GM18873 (cell line): ENCODE results near the gene OR2AT4.
A peak's percentile ranks its signal among the peaks of the same experiment; 100 is the strongest.
"Not testable (repeated sequence)": the region's sequence is repeated elsewhere in the genome, so short reads cannot be mapped to it uniquely, and the experiment has no call there.

ENCODE experiments used
- ATAC-seq: cut with Tn5 transposase; IDR thresholded peaks from one replicate; pipeline ENCODE4 v1.9.1; 2021; ENCODE audit warnings: mild to moderate bottlenecking, moderate library complexity, moderate number of reproducible peaks; ENCODE audit not compliant: unreplicated experiment, low FRiP score

Gene OR2AT4

DNA sequence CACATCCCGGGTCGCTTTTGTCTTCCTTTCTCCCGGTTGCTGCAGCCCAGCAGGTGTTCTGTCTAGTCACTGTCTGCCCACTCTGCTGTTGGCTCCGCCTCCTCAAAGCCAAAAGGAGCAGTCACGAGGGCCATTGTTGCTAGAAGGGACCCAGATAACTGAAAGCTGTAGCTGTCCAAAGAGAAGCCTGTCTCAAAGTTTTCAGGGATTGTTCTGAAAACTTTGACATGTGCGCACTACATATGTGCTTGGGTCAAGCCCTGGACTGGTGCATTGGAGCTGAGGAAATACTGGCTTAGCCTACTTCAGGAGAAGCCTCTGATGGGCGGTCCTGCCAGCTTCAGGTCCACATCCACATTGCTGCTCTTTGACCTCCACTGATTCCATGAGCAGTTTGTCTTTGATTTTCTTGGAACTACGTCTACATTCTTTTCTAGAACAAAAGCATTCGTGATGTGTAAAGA is 8.8 kb upstream of the OR2AT4 start:
- ATAC-seq, result no peak

DNA sequence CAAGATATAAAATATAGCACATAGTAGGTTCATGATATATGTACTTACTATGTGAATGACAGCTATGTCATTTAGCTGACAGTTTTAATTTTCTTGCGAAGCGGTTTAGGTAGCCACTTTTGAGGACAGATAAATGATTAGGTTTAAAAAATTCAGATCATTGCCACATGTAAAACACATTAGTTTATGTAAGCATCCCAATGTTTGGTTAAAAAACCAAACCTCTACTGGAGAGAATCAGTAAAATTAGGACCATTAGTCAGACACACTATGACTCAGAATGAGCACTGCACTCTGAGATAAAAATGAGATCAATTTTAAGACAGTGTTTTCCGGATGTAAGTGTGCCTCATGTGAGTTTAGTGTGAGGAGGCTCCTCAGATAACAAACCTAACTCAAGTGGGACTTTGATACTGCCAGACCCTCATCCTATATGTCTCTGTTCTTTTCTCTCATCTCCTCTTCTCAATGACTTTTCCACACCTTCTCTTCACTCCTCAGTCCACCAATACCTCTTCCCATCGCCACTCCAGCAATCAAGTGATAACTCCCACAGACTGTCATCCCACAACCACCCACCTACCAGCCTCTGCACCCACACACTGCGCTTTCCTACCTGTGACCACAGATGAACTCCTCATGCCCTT is 6.8 kb upstream of the OR2AT4 start:
- no peak for ATAC-seq

DNA sequence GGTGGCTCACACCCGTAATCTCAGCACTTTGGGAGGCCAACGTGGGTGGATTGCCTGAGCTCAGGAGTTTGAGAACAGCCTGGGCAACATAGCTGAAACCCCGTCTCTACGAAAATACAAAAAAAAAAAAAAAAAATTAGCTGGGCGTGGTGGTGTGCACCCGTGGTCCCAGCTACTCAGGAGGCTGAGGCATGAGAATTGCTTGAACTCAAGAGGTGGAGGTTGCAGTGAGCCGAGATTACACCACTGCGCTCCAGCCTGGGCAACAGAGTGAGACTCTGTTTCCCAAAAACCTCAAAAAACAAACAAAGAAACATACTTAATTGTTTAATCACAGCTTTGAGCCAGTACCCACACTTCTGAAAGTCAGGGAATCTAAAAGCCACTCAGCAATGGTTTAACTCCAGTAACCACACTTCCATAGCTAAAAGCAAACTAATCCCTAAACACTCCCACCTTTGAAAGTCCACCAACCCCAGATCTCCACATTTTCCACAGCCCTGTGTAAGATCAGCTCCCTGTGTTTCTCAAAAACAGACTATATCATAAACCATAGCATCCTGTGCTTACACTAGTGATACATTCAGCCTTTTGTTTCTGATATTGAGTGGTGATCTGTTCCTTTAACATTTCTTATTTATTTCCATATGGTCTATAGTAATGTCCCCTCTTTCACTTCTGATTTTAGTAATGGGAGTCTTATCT is 4.9 kb upstream of the OR2AT4 start:
- ATAC-seq, result no peak

DNA sequence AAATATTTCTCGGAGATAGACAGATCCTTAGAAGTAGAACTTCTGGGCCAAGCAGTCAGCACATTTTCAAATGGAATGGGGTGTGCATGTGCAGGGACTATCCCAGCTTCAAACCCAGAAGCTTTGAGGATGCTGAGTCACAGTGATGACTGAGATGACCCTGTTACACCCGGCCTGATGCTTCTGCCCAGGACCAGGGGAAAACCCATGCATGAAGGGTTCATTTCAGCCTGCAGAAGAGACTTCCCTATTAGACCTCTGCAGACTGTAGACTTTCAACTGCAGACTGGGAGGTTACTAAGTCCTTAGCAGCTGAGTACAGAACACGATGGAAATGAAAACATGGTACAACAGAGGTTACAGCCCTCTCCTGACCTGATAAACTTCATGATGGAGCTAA is 3.6 kb upstream of the OR2AT4 start:
- ATAC-seq, result peak; percentile 92

DNA sequence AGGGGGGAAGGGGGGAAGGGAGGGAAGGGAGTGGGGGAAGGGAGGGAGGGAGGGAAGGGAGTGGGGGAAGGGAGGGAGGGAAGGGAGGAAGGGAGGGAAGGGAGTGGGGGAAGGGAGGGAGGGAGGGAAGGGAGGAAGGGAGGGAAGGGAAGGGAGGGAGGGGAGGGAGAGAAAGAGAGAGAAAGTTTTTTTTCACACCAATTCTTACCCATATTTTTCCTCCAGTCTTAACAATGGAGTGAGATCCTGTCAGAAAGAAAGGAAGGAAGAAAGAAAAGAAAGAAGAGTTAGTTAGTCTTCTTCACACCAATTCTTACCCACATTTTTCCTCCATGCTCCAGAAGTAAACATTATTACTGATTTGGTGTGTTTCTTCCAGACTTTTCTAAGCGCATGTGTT is 3.0 kb upstream of the OR2AT4 start:
- ATAC-seq, result no peak

DNA sequence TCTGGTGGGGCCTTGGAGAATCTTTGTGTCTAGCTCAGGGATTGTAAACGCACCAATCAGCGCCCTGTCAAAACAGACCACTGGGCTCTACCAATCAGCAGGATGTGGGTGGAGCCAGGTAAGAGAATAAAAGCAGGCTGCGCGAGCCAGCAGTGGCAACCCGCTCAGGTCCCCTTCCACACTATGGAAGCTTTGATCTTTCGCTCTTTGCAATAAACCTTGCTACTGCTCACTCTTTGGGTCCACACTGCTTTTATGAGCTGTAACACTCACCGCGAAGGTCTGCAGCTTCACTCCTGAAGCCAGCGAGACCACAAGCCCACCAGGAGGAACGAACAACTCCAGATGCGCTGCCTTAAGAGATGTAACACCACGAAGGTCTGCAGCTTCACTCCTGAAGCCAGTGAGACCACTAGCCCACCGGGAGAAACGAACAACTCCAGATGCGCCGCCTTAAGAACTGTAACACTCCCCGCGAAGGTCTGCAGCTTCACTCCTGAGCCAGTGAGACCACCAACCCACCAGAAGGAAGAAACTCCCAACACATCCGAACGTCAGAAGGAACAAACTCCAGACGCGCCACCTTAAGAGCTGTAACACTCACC is 2.3 kb upstream of the OR2AT4 start:
- not testable (repeated sequence) for ATAC-seq

DNA sequence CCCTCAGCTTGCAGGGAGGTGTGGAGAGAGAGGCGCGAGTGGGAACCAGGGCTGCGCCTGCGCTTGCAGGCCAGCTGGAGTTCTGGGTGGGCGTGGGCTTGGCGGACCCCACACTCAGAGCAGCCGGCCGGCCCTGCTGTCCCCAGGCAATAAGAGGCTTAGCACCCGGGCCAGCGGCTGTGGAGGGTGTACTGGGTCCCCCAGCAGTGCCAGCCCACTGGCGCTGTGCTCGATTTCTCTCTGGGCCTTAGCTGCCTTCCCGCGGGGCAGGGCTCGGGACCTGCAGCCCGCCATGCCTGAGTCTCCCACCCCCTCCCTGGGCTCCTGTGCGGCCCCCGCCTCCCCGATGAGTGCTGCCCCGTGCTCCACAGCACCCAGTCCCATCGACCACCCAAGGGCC is 1.5 kb upstream of the OR2AT4 start:
- not testable (repeated sequence) for ATAC-seq

DNA sequence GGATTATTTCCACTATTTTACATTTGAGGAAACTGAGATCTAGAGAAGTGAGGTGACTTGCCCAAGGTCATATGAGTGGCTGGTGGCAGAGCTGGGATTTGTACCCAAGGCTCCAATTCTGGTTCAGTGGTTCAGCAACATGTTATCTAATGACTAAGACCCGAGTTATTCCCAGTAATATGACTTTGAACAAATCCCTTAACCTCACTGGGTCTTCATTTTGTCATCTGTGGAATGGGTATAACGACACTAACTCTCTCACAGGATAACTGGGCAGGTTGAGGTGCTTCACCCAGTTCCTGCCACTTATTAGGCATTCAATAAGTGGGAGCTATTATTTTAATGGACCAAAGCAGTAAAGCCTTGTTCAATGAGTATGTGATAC is 489 bp upstream of the OR2AT4 start:
- no peak for ATAC-seq

DNA sequence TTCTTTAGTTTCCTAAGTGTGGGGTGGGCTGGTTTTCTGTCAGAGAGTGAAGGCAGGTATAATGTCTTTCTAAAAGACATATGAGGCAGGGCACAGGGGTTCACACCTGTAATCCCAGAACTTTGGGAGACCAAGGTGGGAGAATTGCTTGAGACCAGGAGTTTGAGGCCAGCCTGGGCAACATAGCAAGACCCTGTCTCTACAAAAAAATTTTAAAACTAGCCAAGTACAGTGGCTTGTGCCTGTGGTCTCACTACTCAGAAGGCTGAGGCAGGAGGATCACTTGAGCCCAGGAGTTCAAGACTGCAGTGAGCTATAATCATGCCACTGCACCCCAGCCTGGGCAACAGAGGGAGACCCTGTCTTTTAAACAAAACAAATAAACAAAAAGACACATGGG is 2.3 kb downstream of the OR2AT4 start:
- ATAC-seq, result not testable (repeated sequence)

DNA sequence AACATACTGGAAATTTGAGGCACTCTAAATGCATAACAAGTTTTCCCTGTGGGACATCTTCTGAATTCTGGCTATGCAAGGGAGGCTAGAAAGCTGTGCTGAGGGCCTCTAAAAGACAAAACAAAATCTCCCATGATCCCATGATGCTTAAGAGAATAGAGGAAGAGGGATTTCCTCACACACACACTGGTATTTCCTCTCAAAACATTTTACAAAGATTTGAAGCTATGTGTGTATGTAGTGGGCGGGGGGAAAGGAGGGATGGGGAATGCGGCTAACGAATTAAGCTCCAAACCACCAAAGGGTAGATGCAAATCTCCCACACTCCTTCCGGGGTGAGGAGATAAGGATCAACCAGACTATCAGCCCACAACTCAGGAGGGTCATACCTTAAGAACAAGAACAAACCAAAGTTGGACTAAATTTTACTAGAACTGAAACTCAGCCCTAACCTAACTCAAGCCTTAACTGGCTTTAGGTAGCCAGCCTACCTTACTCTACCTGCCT is 6.0 kb downstream of the OR2AT4 start:
- no peak for ATAC-seq

DNA sequence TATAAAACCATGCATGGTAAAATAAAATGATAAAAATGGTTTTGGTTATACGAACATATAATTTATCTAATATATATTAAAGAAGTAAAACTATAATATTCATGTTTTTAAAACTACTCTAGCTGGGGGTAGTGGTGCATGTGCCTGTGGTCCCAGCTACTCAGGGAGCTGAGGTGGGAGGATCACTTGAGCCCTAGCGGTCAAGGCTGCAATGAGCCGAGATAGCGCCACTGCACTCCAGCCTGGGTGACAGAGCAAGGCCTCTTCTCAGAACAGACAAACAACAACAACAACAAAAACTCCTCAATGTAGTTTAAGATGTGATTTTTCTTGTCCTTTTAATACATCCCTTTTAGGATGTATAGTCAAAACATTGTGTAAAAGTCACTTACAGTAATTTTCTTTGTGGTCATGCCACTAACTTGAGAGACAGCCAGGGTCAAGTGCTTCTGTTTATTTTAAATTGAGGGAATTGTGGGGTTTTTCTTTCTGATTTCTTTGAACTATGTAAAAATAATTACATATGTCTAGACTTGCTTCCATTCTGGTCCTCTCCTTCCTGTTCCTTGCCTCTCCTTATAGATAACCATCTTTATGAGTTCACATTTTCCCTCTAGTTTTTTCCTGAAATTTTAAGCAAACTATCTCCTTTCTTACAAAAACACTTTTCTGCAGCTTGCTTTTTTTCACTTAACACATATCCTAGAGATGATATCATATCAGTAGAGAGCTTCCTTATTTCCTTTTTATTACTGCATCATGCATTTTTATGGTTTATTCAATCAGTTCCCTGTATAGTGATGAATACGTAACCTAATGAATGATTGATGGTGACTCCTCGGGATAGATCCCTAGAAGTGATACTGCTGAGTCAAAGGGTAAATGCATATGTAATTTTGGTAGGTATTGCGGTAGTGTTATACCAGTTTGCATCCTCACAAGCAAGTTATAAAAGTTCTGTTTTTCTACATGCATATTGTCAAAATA is 9.1 kb downstream of the OR2AT4 start:
- ATAC-seq, result no peak

DNA sequence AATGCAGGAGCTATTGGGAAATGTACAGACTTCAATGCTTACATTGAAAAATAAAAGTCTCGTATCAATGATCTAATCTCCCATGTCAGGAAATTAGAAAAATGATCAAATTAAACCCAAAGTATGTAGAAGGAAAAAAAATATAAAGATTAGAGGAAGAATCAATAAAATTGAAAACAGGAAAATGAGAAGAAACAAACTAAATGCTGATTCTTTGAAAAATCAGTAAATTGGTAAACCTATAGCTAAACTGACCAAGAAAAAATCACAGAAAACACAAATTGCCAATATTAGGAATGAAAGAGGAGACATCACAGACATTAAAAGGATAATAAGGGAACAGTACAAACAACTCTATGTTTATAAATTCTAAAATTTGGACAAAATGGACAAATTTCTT is 11.8 kb downstream of the OR2AT4 start:
- ATAC-seq, result no peak

DNA sequence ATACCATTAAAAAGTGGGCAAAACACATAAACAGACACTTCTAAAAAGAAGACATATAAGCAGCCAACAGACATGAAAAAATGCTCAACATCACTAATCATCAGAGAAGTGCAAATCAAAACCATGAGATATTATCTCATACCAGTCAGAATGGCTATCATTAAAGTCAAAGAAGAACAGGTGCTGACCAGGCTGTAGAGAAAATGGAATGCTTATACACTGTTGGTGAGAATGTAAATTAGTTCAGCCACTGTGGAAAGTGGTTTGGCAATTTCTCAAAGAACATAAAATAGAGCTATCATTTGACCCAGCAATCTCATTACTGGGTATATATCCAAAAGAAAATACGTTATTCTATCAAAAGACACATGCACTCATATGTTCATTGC is 13.5 kb downstream of the OR2AT4 start:
- no peak for ATAC-seq

DNA sequence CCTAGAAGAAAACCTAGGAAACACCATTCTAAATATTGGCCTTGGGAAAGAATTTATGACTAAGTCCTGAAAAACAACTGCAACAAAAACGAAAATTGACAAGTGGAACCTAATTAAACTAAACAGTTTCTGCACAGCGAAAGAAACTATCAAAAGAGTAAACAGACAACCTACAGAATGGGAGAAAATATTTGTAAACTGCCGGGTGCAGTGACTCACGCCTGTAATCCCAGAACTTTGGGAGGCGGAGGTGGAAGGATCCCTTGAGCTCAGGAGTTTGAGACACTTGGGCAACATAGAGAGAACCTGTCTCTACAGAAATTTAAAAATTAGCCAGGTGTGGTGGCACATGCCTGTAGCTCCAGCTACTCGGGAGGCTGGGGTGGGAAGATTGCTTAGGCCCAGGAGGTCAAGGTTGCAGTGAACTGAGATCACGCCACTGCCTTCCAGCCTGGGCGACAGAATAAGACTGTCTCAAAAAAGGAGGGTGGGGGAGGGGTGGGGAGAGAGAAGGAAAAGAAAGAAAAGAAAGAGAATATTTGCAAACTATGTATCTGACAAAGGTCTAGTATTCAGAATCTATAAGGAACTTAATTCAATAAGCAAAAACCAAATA is 14.0 kb downstream of the OR2AT4 start:
- no peak for ATAC-seq

DNA sequence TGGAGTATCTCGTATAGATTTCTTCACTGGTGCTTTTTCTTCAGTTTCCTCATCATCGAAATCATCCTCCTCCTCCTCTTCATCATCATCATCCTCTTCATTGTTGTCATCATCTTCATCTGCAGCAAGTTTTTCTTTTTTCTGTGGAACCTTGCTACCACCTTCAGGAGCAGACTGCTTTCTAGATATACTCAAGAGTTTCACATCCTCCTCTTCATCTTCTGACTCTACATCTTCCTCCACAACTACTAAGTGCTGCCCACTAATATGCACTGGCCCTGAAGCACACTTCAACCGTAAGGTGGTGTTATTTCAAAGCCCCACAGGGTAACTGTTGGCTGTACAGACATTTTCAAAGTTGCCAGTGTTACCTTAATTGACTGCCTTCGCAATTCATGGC is 17.1 kb downstream of the OR2AT4 start:
- ATAC-seq, result no peak

DNA sequence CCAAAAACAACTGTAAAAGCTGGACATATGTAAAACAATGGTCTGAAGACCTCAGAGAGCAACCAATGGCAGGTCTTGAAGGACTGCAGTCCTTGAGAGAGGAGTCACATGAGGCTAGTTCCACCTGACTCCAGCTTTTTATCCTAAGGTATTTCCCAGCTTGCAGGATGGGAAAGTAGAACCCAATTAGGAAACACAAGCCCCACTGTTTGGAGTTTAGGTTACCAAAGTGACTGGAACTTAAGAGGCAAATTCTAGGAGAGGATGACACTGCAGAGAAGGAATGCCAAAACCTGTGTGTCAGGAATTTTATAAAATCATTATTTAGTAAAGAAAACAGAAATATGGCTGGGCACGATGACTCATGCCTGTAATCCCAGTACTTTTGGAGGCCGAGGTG is 18.4 kb downstream of the OR2AT4 start:
- no peak for ATAC-seq

DNA sequence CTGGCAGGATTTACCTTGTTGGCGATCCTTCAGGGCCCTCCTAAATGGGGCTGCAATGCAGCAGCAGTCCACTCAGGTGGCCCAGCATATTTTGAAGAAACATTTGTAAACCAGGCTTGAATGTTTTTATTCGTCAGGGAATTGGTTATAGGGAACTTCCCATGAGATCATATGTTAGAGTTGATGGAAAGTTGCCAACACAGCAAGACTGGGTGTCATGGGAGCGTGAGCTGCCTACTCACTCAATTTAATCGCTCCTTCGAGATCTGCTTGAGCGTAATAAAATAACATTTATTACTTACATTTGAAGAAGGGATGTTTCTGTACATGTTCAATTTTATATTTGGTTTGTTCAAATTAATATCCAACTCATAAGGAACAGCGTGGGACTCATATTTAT is 19.4 kb downstream of the OR2AT4 start:
- ATAC-seq, result no peak

DNA sequence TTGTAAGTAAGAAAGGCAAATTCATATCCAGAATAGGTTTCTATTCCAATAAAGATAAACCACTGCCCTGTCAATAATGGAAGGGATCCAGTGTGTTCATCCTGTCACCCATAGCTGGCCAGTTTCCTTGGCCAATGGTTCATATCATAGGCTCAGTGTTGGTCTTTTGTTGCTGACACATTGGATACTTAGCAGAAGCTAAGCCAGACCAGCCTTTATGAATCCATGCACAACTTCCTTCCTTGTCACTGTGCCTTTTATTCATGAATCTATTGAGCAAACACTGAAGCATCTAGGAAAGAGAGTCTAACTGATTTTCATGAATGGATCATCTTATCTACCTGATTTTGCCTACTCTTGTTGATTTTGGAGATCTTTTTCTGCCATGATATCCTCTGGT is 20.0 kb downstream of the OR2AT4 start:
- ATAC-seq, result no peak

DNA sequence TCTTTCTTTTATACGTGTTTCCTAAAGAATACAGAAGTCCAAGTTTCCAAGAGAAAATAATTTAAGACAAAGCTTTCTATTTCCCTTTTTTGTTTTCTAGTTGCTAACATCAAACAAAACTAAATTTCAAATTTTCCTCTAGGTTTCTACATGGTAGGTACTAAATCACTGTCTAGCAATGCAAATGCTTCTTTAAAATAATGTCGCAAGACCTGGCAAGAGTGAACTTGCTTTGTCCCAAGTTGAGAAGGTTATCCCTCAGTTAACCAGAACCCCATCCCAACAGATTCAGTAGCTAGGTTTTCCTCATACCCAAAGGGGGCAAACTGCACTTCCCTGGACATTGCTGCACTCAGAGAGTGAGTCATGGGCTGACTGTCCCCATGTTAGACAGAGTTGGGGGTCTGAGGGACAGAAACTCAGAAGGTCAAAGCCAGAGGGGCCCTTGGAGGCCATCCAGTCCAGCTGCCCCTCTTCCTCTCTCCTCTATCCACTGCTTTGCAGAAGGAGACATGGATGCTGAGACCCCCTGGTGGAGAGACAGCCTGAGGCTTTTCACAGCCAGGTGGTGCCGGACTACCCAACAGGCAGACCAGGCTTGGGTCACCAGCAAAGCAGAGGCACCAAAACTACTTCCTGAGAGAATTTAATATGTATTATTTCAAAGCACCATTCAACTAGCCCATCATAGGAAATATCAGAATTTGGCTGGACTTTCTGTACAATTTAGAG is 23.1 kb downstream of the OR2AT4 start:
- ATAC-seq, result no peak
